ENCODE results near the gene RAI1. TPM values are rescaled to one million over a fixed set of nuclear protein-coding genes. Genes with fewer than 3 reads are reported as not detected.

Gene RAI1
- total and polyA plus RNA-seq, 2 of the 13 experiments (the other 11 are each of a cell fraction or from before 2014, with no cell fraction given), result 3.4 to 5.2 TPM

DNA sequence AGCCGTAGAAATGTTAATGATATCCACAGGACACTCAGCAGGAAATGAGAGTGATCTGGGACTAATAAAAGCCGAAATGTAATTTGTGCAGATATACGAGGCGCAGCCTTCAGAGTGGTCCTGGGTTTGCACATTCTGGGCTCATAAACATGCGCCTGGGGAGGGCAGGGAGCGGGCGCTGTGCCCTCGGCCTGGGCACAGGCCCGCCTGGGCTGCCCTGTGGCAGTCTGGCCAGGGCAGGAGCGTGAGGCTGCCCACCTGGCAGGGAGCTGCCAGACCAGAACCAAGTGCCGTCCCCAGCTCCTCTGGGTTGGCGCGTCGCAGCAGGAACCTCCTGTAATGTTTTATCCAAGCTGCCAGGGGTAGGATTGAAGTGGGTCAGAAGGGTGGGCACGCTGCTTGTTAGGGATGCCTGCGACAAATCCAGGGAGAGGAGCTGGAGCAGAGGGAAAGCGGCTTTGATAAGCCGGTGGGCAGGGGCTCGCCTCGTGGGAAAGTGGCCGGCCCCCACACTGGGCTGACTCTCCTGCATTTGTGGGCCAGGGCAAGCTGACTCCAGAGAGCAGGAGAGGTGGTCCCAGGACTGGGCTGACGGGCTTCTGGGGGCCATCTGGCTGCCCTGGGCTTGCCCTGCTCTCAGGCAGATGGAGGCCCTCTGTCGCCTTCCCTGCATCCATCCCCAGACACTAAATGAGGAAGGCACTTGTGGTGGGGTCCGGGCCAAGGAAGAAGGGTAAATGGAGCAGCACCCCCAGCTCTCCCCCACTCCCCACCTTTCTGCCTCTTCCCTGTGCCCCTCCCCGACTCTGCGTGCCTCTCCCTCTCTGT is 109.6 kb downstream of the RAI1 start (continued):
- TF ChIP-seq, protein P1, sequence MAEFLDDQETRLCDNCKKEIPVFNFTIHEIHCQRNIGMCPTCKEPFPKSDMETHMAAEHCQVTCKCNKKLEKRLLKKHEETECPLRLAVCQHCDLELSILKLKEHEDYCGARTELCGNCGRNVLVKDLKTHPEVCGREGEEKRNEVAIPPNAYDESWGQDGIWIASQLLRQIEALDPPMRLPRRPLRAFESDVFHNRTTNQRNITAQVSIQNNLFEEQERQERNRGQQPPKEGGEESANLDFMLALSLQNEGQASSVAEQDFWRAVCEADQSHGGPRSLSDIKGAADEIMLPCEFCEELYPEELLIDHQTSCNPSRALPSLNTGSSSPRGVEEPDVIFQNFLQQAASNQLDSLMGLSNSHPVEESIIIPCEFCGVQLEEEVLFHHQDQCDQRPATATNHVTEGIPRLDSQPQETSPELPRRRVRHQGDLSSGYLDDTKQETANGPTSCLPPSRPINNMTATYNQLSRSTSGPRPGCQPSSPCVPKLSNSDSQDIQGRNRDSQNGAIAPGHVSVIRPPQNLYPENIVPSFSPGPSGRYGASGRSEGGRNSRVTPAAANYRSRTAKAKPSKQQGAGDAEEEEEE (CRISPR knock-in tag; IDR thresholded peaks at IDR 0.05; ENCODE audit: borderline replicate concordance), result no peak
- no peak for TF ChIP-seq ZNF567 (CRISPR knock-in tag; IDR thresholded peaks at IDR 0.05; ENCODE audit: borderline replicate concordance)

DNA sequence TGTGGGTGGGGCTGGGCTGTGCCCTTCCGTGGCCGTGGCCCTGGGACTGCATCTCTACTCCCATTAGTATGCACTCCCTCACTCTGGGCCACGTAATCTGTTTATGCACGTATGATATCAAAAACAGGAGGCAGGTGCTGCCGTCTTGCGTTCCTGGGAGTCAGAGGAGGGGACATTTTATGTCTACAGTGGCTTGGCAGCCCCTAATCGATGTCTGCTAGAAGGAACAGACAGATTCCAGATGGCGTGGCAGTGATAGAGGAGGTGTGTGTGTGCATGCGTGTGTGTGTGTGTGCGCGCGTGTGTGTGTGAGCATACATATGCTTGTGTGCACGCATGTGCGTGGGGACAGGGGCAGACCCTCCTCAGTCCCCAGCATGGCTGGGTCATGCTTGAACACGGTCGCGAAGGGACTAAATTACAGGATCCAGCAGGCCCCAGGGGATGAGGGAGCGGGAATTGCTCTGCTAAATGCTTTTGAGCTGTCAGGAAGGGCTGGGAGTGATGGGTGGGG is 110.8 kb downstream of the RAI1 start:
- H3K79me2 ChIP-seq (ENCODE audit: insufficient read depth, low read length), result no peaks in the 10 kb centered on the region
- no peak overlapping the region for H2AFZ ChIP-seq (ENCODE audit: low read length)
- intact Hi-C loops (cut with micrococcal nuclease; ENCODE audit: unreplicated experiment), result no loop called here
- FAIRE-seq (no peak), DNase-seq (ENCODE audit: low spot score) (no peak), ATAC-seq (no peak)
- H3K27ac ChIP-seq (ENCODE audit: extremely low read length, insufficient read depth, low read length), result no peak overlapping the region
- no TSS peak for BruUV-seq (replicated peaks)
- POLR2A ChIA-PET, result no interaction called here
- TF ChIP-seq ZNF569 (CRISPR knock-in tag; IDR thresholded peaks at IDR 0.05; ENCODE audit: borderline replicate concordance), result no peak
- TF ChIP-seq TARDBP (CRISPR knock-in tag; IDR thresholded peaks at IDR 0.05), result no peak
- TF ChIP-seq LCORL (IDR thresholded peaks at IDR 0.05), result no peak
- TF ChIP-seq LCORL (CRISPR knock-in tag; IDR thresholded peaks at IDR 0.05), result no peak
- no peak for TF ChIP-seq PRMT3 (CRISPR knock-in tag; IDR thresholded peaks at IDR 0.05; ENCODE audit: borderline replicate concordance, low read depth)
- TF ChIP-seq, protein P2, sequence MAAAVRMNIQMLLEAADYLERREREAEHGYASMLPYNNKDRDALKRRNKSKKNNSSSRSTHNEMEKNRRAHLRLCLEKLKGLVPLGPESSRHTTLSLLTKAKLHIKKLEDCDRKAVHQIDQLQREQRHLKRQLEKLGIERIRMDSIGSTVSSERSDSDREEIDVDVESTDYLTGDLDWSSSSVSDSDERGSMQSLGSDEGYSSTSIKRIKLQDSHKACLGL (CRISPR knock-in tag; IDR thresholded peaks at IDR 0.05), result no peak
- TF ChIP-seq SKI (IDR thresholded peaks at IDR 0.05; ENCODE audit: partially characterized antibody), result no peak
- TF ChIP-seq XRCC5 (optimal IDR thresholded peaks at IDR 0.05; ENCODE audit: low read length), result no peak
- TF ChIP-seq ZNF468 (CRISPR knock-in tag; IDR thresholded peaks at IDR 0.05), result no peak
- TF ChIP-seq ZNF230 (CRISPR knock-in tag; IDR thresholded peaks at IDR 0.05), result no peak
- no peak for TF ChIP-seq ZNF383 (CRISPR knock-in tag; IDR thresholded peaks at IDR 0.05; ENCODE audit: borderline replicate concordance)
- TF ChIP-seq ZFP36L1 (CRISPR knock-in tag; IDR thresholded peaks at IDR 0.05), result no peak
- no peak for TF ChIP-seq THYN1 (CRISPR knock-in tag; IDR thresholded peaks at IDR 0.05; ENCODE audit: borderline replicate concordance, low read depth)
- H3K4me2 ChIP-seq (ENCODE audit: low read depth, low read length), result no peak overlapping the region
- H4K20me1 ChIP-seq (ENCODE audit: insufficient read depth, low read length), result peaks cover 23% of the 10 kb centered on the region; the same call in 1 of the 2 replicates
- no peak overlapping the region for H3K4me3 ChIP-seq (replicated peaks in 1 of 3; ENCODE audit: insufficient read depth in 1 of 3, low read depth in 2 of 3, low read length in 3 of 3)
- no peaks in the 10 kb centered on the region for H3K27me3 ChIP-seq (ENCODE audit: control insufficient read depth in 1 of 2, insufficient read depth in 2 of 2, low read length in 2 of 2)
- in situ Hi-C loops (cut with HindIII; ENCODE audit: extremely low pct_ligation_motif_present, low pct_unique_long_range_greater_than_20kb), result no loop called here
- H3K4me1 ChIP-seq (ENCODE audit: insufficient read depth, low read length), result peaks cover 16% of the 10 kb centered on the region
- no peak overlapping the region for H3K9ac ChIP-seq (ENCODE audit: insufficient read depth, low read depth, low read length)
- H3K9me3 ChIP-seq (ENCODE audit: low read length), result no peaks in the 10 kb centered on the region
- WGBS (ENCODE audit: low lambda C conversion rate), result 94% methylated on average over 18 of the region's 18 CpGs
- CTCF ChIA-PET (ENCODE audit: low intra/inter-chr PET ratio, low total read pairs), result no interaction called here
- peaks cover 23 to 24% of the 10 kb centered on the region in 2 experiments; a peak in 4 of 5 replicates for H3K36me3 ChIP-seq (replicated peaks in 1 of 2; ENCODE audit: control insufficient read depth in 1 of 2, insufficient read depth in 2 of 2, low read length in 2 of 2)

Measured in HepG2 (cell line).